CD4-positive, alpha-beta T cell treated with Interleukin-6 at 100 ng/mL for 8 hours (primary cell): ENCODE measurements around the gene CCDC51.
"Not testable (repeated sequence)": the region's sequence is repeated elsewhere in the genome, so short reads cannot be mapped to it uniquely, and the experiment has no call there.

Experiments used
- DNase-seq: peaks from one replicate; pipeline ENCODE4 v3.0.0-alpha.2; 2020; ENCODE audit warnings: mixed read lengths, low spot score

Gene CCDC51

GRCh38 chr3:48439820-48440589 is at the start of gene CCDC51, which contains the start of gene TMA7:
Gene CCDC51 (minus strand): TSS chr3:48440119. CDS start chr3:48435128, 4,991 bp downstream.
Gene TMA7 (plus strand): TSS chr3:48440257. CDS start chr3:48440297, 40 bp downstream.
- peak; percentile 97 for DNase-seq

- no peak for DNase-seq
Measured at GRCh38 chr3:48486952-48487351, 47.0 kb upstream of the CCDC51 start.

- DNase-seq = not testable (repeated sequence)
Measured at GRCh38 chr3:48482822-48483221, 42.9 kb upstream of the CCDC51 start.

GRCh38 chr3:48480891-48481290 is 41.0 kb upstream of the CCDC51 start:
- DNase-seq = not testable (repeated sequence)

GRCh38 chr3:48478626-48479555 is 39.0 kb upstream of the CCDC51 start:
- DNase-seq = peak; percentile 68

- no peak for DNase-seq
Measured at GRCh38 chr3:48477959-48478520, 38.1 kb upstream of the CCDC51 start.

GRCh38 chr3:48476426-48477053 is 36.6 kb upstream of the CCDC51 start:
- no peak for DNase-seq

- DNase-seq = no peak
Measured at GRCh38 chr3:48475188-48475587, 35.3 kb upstream of the CCDC51 start.

- DNase-seq = no peak
Measured at GRCh38 chr3:48474619-48475018, 34.7 kb upstream of the CCDC51 start.

- DNase-seq = not testable (repeated sequence)
Measured at GRCh38 chr3:48474031-48474430, 34.1 kb upstream of the CCDC51 start.

- no peak for DNase-seq
Measured at GRCh38 chr3:48473617-48473952, 33.7 kb upstream of the CCDC51 start.

GRCh38 chr3:48472923-48473616 is 33.2 kb upstream of the CCDC51 start:
- DNase-seq = peak; percentile 95

GRCh38 chr3:48472673-48472922 is 32.7 kb upstream of the CCDC51 start:
- DNase-seq = no peak

- no peak for DNase-seq
Measured at GRCh38 chr3:48470286-48470685, 30.4 kb upstream of the CCDC51 start.

- DNase-seq = no peak
Measured at GRCh38 chr3:48469046-48469915, 29.4 kb upstream of the CCDC51 start.

- DNase-seq = no peak
Measured at GRCh38 chr3:48468329-48468731, 28.4 kb upstream of the CCDC51 start.

GRCh38 chr3:48467473-48468267 is 27.8 kb upstream of the CCDC51 start:
- DNase-seq = no peak

GRCh38 chr3:48467110-48467454 is 27.2 kb upstream of the CCDC51 start:
- DNase-seq = no peak

GRCh38 chr3:48466386-48467109 is 26.6 kb upstream of the CCDC51 start:
- peak; percentile 26 for DNase-seq
